KMS-11 (cell line): ENCODE results near the gene TMOD1.
"Not testable (repeated sequence)": the region's sequence is repeated elsewhere in the genome, so short reads cannot be mapped to it uniquely, and the experiment has no call there.

ENCODE experiments used
- H2AFZ ChIP-seq: fragments of 200-600 bp; sonication (generic); 2 replicates; pipeline ENCODE4 v1.6.1; 2016; ENCODE audit warnings: antibody characterized with exemption, mixed run types, low read depth
- H3K27ac ChIP-seq: fragments of 200-600 bp; sonication (generic); 2 replicates; pipeline ENCODE4 v1.6.1; 2016; ENCODE audit warnings: mild to moderate bottlenecking, mixed run types
- H3K27me3 ChIP-seq: fragments of 200-600 bp; sonication (generic); 2 replicates; pipeline ENCODE4 v1.6.1; 2017; ENCODE audit warnings: mild to moderate bottlenecking, low read depth, mixed run types, moderate library complexity; ENCODE audit not compliant: insufficient read depth
- H3K36me3 ChIP-seq: fragments of 200-600 bp; sonication (generic); 2 replicates; pipeline ENCODE4 v1.6.1; 2017; ENCODE audit warnings: mild to moderate bottlenecking, mixed run types; ENCODE audit not compliant: insufficient read depth
- H3K4me1 ChIP-seq: fragments of 200-600 bp; sonication (generic); 2 replicates; pipeline ENCODE4 v1.6.1; 2016; ENCODE audit warnings: mild to moderate bottlenecking, low read depth, mixed run types; ENCODE audit not compliant: poor library complexity, severe bottlenecking
- H3K4me2 ChIP-seq: fragments of 200-600 bp; sonication (generic); 2 replicates; pipeline ENCODE4 v1.7.0; 2016; ENCODE audit warnings: mild to moderate bottlenecking, mixed run types
- H3K4me3 ChIP-seq: fragments of 200-600 bp; sonication (generic); IDR thresholded peaks from 2 replicates; pipeline ENCODE4 v1.6.1; 2017; ENCODE audit warnings: low read depth, low read length, mixed read lengths; ENCODE audit not compliant: insufficient read depth
- H3K79me2 ChIP-seq: fragments of 200-600 bp; sonication (generic); 2 replicates; pipeline ENCODE4 v1.6.1; 2016; ENCODE audit warnings: low read depth, mixed run types; ENCODE audit not compliant: insufficient read depth
- H3K9ac ChIP-seq: fragments of 200-600 bp; sonication (generic); 2 replicates; pipeline ENCODE4 v1.6.1; 2016; ENCODE audit warnings: mild to moderate bottlenecking, mixed run types
- H4K20me1 ChIP-seq: fragments of 200-600 bp; sonication (generic); 2 replicates; pipeline ENCODE4 v1.6.1; 2016; ENCODE audit warnings: mild to moderate bottlenecking, mixed run types; ENCODE audit not compliant: insufficient read depth
- TF ChIP-seq, protein P1 (sequence below): fragments of 200-600 bp; sonication (generic); conservative IDR thresholded peaks from 2 replicates; pipeline ENCODE4 v1.6.1; 2017; ENCODE audit warnings: low read depth, mild to moderate bottlenecking, antibody characterized with exemption, low read length, moderate library complexity, mixed read lengths

TMOD1 gene

DNA sequence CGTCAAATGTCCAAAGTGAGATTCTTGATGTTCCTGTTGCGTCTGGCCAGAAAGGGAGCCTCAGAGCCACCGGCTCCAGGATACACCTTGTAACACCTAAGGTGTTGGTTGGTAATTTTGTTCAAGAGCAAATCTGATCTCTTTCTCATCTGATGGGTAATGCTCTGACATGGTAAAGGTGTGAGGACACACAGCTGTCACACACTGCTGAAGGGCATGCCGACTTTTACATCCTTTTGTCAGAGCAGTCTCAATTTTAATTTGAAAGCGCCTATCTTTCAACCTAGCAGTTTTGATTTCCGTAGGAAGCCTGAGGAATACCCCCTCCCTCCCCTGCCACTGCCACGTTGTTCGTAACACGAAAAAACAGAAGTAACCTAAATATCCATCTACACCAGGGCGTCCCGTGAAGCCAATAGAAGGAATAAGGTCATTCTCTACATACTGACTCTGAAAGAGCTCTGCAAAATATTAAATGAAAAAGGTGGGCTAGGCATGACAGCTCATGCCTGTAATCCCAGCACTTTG lies 74.3 kb downstream of the TMOD1 start:
- Histone ChIP-seq H3K4me2 (no peak overlapping the region), H3K27me3 (no peaks in the 10 kb centered on the region), H3K27ac (no peak overlapping the region), H3K4me1 (no peaks in the 10 kb centered on the region), H3K79me2 (no peaks in the 10 kb centered on the region), H2AFZ (no peak overlapping the region), H3K4me3 (no peak overlapping the region), H3K9ac (no peak overlapping the region), H4K20me1 (no peaks in the 10 kb centered on the region), H3K36me3 (no peaks in the 10 kb centered on the region)
- TF ChIP-seq, protein P1, sequence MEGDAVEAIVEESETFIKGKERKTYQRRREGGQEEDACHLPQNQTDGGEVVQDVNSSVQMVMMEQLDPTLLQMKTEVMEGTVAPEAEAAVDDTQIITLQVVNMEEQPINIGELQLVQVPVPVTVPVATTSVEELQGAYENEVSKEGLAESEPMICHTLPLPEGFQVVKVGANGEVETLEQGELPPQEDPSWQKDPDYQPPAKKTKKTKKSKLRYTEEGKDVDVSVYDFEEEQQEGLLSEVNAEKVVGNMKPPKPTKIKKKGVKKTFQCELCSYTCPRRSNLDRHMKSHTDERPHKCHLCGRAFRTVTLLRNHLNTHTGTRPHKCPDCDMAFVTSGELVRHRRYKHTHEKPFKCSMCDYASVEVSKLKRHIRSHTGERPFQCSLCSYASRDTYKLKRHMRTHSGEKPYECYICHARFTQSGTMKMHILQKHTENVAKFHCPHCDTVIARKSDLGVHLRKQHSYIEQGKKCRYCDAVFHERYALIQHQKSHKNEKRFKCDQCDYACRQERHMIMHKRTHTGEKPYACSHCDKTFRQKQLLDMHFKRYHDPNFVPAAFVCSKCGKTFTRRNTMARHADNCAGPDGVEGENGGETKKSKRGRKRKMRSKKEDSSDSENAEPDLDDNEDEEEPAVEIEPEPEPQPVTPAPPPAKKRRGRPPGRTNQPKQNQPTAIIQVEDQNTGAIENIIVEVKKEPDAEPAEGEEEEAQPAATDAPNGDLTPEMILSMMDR, result no peak

DNA sequence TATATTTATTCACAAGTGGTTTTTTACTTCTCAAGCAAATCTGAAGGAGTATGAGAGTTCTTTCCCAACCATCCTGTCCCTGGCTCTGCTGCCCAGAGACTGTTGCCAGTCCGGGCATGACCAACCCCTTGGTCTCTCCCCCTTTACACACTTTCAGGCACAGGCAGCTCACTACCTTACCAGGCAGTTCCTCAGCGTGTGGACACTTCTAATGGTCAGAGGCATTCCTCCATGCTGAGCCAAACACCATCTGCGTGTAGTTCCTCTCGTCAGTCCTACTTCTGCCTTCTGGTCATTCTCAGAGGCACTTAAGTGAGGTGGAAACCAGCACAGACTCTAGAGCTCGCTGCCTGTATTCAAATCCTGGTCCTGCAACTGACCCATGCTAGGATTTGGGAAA lies 75.6 kb downstream of the TMOD1 start:
- Histone ChIP-seq H3K4me1 (no peaks in the 10 kb centered on the region), H3K27ac (no peak overlapping the region), H2AFZ (no peak overlapping the region), H3K36me3 (no peaks in the 10 kb centered on the region), H3K4me3 (no peak overlapping the region), H4K20me1 (no peaks in the 10 kb centered on the region), H3K27me3 (no peaks in the 10 kb centered on the region), H3K9ac (no peak overlapping the region), H3K79me2 (no peaks in the 10 kb centered on the region), H3K4me2 (no peak overlapping the region)
- TF ChIP-seq, protein P1, result no peak

DNA sequence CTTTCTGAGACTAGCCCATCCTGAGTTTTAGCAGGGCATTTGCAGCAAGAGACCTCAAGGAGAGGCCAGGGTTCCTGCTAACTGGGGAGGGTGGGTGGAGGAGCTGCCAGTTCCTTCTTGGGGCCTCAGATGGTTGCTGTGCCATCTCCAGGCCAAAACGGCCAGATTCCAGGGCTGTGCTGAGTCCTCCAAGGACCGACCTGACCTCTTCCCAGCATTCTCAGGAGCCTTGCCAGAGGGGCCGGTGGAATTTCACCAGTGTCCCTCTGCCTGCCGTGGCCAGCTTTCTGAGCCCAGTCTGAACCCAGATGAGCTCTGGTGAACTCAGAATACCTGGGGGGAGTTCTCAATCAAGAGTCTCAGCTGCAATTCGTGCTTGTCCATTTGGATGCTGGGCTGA lies 77.4 kb downstream of the TMOD1 start:
- no peaks in the 10 kb centered on the region for H3K36me3 ChIP-seq
- no peak overlapping the region for H3K4me3 ChIP-seq
- no peaks in the 10 kb centered on the region for H3K4me1 ChIP-seq
- H3K79me2 ChIP-seq, result no peaks in the 10 kb centered on the region
- H3K4me2 ChIP-seq, result no peak overlapping the region
- no peaks in the 10 kb centered on the region for H3K27me3 ChIP-seq
- TF ChIP-seq, protein P1, result no peak
- no peak overlapping the region for H2AFZ ChIP-seq
- no peak overlapping the region for H3K27ac ChIP-seq
- no peak overlapping the region for H3K9ac ChIP-seq
- H4K20me1 ChIP-seq, result no peaks in the 10 kb centered on the region

DNA sequence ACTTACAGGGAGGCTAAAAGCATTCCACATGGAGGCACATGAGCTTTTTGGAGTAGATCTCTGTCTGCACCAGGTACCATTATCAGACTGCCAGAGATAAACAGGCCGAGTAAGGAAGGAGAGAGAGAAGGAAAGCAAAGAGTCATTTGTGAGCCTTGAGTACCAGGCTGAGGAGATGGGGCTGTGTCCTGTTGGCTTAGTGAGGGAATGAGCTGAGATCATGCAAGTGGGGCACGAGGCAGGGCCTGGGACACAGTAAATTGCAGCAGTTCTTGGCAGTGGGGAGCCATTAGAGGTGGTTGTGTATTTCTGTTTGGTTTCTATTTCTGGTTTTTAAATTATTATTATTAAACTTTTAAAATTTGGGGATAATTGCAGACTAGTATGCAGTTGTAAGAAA lies 78.4 kb downstream of the TMOD1 start:
- no peaks in the 10 kb centered on the region for H3K79me2 ChIP-seq
- no peak overlapping the region for H3K27ac ChIP-seq
- no peaks in the 10 kb centered on the region for H3K4me1 ChIP-seq
- no peak overlapping the region for H3K4me2 ChIP-seq
- H3K36me3 ChIP-seq, result no peaks in the 10 kb centered on the region
- no peak overlapping the region for H3K4me3 ChIP-seq
- no peak overlapping the region for H3K9ac ChIP-seq
- no peaks in the 10 kb centered on the region for H3K27me3 ChIP-seq
- no peak overlapping the region for H2AFZ ChIP-seq
- TF ChIP-seq, protein P1, result no peak
- no peaks in the 10 kb centered on the region for H4K20me1 ChIP-seq

DNA sequence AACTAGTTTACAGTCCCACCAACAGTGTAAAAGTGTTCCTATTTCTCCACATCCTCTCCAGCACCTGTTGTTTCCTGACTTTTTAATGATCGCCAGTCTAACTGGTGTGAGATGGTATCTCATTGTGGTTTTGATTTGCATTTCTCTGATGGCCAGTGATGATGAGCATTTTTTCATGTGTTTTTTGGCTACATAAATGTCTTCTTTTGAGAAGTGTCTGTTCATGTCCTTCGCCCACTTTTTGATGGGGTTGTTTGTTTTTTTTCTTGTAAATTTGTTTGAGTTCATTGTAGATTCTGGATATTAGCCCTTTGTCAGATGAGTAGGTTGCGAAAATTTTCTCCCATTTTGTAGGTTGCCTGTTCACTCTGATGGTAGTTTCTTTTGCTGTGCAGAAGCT lies 80.1 kb downstream of the TMOD1 start:
- not testable (repeated sequence) for H3K36me3 ChIP-seq, H3K4me1 ChIP-seq, H3K4me2 ChIP-seq, H3K27ac ChIP-seq, H3K4me3 ChIP-seq, H2AFZ ChIP-seq, H3K79me2 ChIP-seq, H4K20me1 ChIP-seq, H3K27me3 ChIP-seq, H3K9ac ChIP-seq

DNA sequence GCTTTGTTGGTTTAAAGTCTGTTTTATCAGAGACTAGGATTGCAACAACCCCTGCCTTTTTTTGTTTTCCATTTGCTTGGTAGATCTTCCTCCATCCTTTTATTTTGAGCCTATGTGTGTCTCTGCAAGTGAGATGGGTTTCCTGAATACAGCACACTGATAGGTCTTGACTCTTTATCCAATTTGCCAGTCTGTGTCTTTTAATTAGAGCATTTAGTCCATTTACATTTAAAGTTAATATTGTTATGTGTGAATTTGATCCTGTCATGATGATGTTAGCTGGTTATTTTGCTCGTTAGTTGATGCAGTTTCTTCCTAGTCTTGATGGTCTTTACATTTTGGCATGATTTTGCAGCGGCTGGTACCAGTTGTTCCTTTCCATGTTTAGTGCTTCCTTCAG lies 83.3 kb downstream of the TMOD1 start:
- not testable (repeated sequence) for H2AFZ ChIP-seq, H3K36me3 ChIP-seq, H3K4me2 ChIP-seq, H4K20me1 ChIP-seq, H3K4me1 ChIP-seq, H3K27ac ChIP-seq, H3K79me2 ChIP-seq, H3K4me3 ChIP-seq, H3K9ac ChIP-seq, H3K27me3 ChIP-seq

DNA sequence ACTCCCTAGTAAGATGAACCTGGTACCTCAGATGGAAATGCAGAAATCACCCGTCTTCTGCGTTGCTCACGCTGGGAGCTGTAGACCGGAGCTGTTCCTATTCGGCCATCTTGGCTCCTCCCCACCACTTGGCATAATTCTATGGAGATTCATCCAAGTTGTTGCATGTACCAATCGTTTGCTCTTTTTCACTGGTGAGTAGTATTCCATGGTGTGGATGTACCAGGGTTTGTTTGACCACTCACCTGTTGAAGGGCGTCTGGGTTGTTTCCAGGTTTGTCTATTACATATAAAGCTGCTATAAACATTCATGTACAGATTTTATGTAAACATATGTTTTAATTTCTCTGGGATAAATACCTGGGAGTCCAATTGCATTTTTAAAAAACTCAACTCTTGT lies 85.4 kb downstream of the TMOD1 start:
- not testable (repeated sequence) for H3K9ac ChIP-seq, H3K79me2 ChIP-seq, H3K27ac ChIP-seq, H2AFZ ChIP-seq, H4K20me1 ChIP-seq, H3K27me3 ChIP-seq, H3K4me3 ChIP-seq, H3K36me3 ChIP-seq, H3K4me2 ChIP-seq, H3K4me1 ChIP-seq
